AG09319 (cell line): ENCODE measurements around the gene NCOA6.
"Not testable (repeated sequence)": the region's sequence is repeated elsewhere in the genome, so short reads cannot be mapped to it uniquely, and the experiment has no call there.

ENCODE experiments used
- DNase-seq: peaks from one replicate; pipeline ENCODE4 v3.0.0-alpha.2; 2010; ENCODE audit warnings: low read depth; ENCODE audit errors: extremely low read depth
- CTCF ChIP-seq: IDR thresholded peaks from 2 replicates; pipeline ENCODE4 v1.5.1; 2011; ENCODE audit warnings: low read depth, mild to moderate bottlenecking, inconsistent platforms, low read length, moderate library complexity

Gene NCOA6

GRCh38 chr20:34744847-34745246 lies 80.6 kb downstream of the NCOA6 start:
- TF ChIP-seq CTCF = no peak
- no peak for DNase-seq

- no peak for TF ChIP-seq CTCF
Observed at GRCh38 chr20:34744340-34744739, 81.1 kb downstream of the NCOA6 start.

GRCh38 chr20:34743039-34743438 lies 82.4 kb downstream of the NCOA6 start:
- TF ChIP-seq CTCF = no peak

More at GRCh38 chr20:34744340-34744739, 81.1 kb downstream of the NCOA6 start:
- no peak for DNase-seq

GRCh38 chr20:34736106-34736735 lies 89.2 kb downstream of the NCOA6 start:
- no peak for DNase-seq

More at GRCh38 chr20:34743039-34743438, 82.4 kb downstream of the NCOA6 start:
- no peak for DNase-seq

GRCh38 chr20:34732523-34732922 lies 92.9 kb downstream of the NCOA6 start:
- TF ChIP-seq CTCF = no peak
- DNase-seq = no peak

More at GRCh38 chr20:34736106-34736735, 89.2 kb downstream of the NCOA6 start:
- TF ChIP-seq CTCF = no peak

GRCh38 chr20:34729416-34729815 lies 96.0 kb downstream of the NCOA6 start:
- DNase-seq = no peak
- TF ChIP-seq CTCF = no peak

GRCh38 chr20:34724172-34724571 lies 101.3 kb downstream of the NCOA6 start:
- no peak for TF ChIP-seq CTCF
- no peak for DNase-seq

- not testable (repeated sequence) for DNase-seq
Observed at GRCh38 chr20:34722560-34722959, 102.9 kb downstream of the NCOA6 start.
